ENCODE measurements around the gene STK16.
A peak's percentile ranks its signal among the peaks of the same experiment; 100 is the strongest.

STK16 gene

GRCh38 chr2:219274361-219274921, 29.2 kb downstream of the STK16 start:
- in situ Hi-C loops (cut with MboI; ENCODE audit: low sequenced_read_pairs) = no loop called here
- H3K9me3 ChIP-seq = no peaks in the 10 kb centered on the region
- H3K36me3 ChIP-seq (replicated peaks) = no peaks in the 10 kb centered on the region
- no peaks in the 10 kb centered on the region; the same call in 1 of the 2 replicates for H3K27me3 ChIP-seq (ENCODE audit: low read depth)
- no peak overlapping the region for H3K4me3 ChIP-seq
- H3K4me1 ChIP-seq = peaks cover 12% of the 10 kb centered on the region
- DNase-seq (ENCODE audit: low spot score in 2 of 2) = no peak

GRCh38 chr2:219277703-219278654, 32.7 kb downstream of the STK16 start:
- peaks cover 12% of the 10 kb centered on the region for H3K4me1 ChIP-seq

GRCh38 chr2:219278655-219279150, 33.4 kb downstream of the STK16 start:
- no peaks in the 10 kb centered on the region for H3K27me3 ChIP-seq (ENCODE audit: low read depth)
- peak overlapping the region; percentile 48 for H3K4me3 ChIP-seq
- in situ Hi-C loops (cut with MboI; ENCODE audit: low sequenced_read_pairs) = no loop called here
- DNase-seq (ENCODE audit: low spot score in 2 of 2) = no peak
- H3K4me1 ChIP-seq = peaks cover 12% of the 10 kb centered on the region
- peaks cover 3% of the 10 kb centered on the region; the same call in 1 of the 2 replicates for H3K36me3 ChIP-seq (replicated peaks)
- no peaks in the 10 kb centered on the region for H3K9me3 ChIP-seq

More at GRCh38 chr2:219277703-219278654, 32.7 kb downstream of the STK16 start:
- H3K9me3 ChIP-seq = no peaks in the 10 kb centered on the region
- peak; percentile 74 to 86 for DNase-seq (ENCODE audit: low spot score in 2 of 2)
- H3K36me3 ChIP-seq (replicated peaks) = peaks cover 3% of the 10 kb centered on the region; the same call in 1 of the 2 replicates
- no peaks in the 10 kb centered on the region; the same call in 1 of the 2 replicates for H3K27me3 ChIP-seq (ENCODE audit: low read depth)
- H3K4me3 ChIP-seq = peak overlapping the region; percentile 48; the same call in 1 of the 2 replicates
- in situ Hi-C loops (cut with MboI; ENCODE audit: low sequenced_read_pairs) = no loop called here

GRCh38 chr2:219279151-219279915, 34.1 kb downstream of the STK16 start, which contains the start of gene DNAJB2:
Gene DNAJB2 (plus strand): TSS chr2:219279366. CDS start chr2:219279834, 468 bp downstream.
- H3K36me3 ChIP-seq (replicated peaks) = peaks cover 4% of the 10 kb centered on the region; the same call in 1 of the 2 replicates
- H3K27me3 ChIP-seq (ENCODE audit: low read depth) = no peaks in the 10 kb centered on the region
- DNase-seq (ENCODE audit: low spot score in 2 of 2) = peak; percentile 95 to 99
- in situ Hi-C loops (cut with MboI; ENCODE audit: low sequenced_read_pairs) = no loop called here
- H3K4me3 ChIP-seq = peak within 1 kb of the TSS; percentile 48
- H3K9me3 ChIP-seq = no peaks in the 10 kb centered on the region
- peaks cover 12% of the 10 kb centered on the region for H3K4me1 ChIP-seq

GRCh38 chr2:219279916-219280516, 34.7 kb downstream of the STK16 start:
- Histone ChIP-seq H3K4me3 (peak overlapping the region; percentile 48), H3K36me3 (replicated peaks) (peaks cover 11% of the 10 kb centered on the region), H3K27me3 (ENCODE audit: low read depth) (no peaks in the 10 kb centered on the region), H3K9me3 (no peaks in the 10 kb centered on the region), H3K4me1 (peaks cover 12% of the 10 kb centered on the region)
- DNase-seq (ENCODE audit: low spot score in 2 of 2) = no peak
- in situ Hi-C loops (cut with MboI; ENCODE audit: low sequenced_read_pairs) = no loop called here

GRCh38 chr2:219280651-219281050, 35.4 kb downstream of the STK16 start:
- Histone ChIP-seq H3K4me1 (peaks cover 12% of the 10 kb centered on the region), H3K4me3 (no peak overlapping the region), H3K9me3 (no peaks in the 10 kb centered on the region), H3K27me3 (ENCODE audit: low read depth) (no peaks in the 10 kb centered on the region), H3K36me3 (replicated peaks) (peaks cover 13% of the 10 kb centered on the region)
- DNase-seq (ENCODE audit: low spot score in 2 of 2) = no peak
- in situ Hi-C loops (cut with MboI; ENCODE audit: low sequenced_read_pairs) = no loop called here

GRCh38 chr2:219281588-219281987, 36.3 kb downstream of the STK16 start:
- no peaks in the 10 kb centered on the region for H3K27me3 ChIP-seq (ENCODE audit: low read depth)
- H3K36me3 ChIP-seq (replicated peaks) = peaks cover 13% of the 10 kb centered on the region
- no peaks in the 10 kb centered on the region for H3K9me3 ChIP-seq
- H3K4me1 ChIP-seq = peaks cover 12% of the 10 kb centered on the region
- in situ Hi-C loops (cut with MboI; ENCODE audit: low sequenced_read_pairs) = no loop called here
- no peak for DNase-seq (ENCODE audit: low spot score in 2 of 2)
- no peak overlapping the region for H3K4me3 ChIP-seq

GRCh38 chr2:219282375-219282774, 37.1 kb downstream of the STK16 start:
- no peak overlapping the region for H3K4me3 ChIP-seq
- H3K36me3 ChIP-seq (replicated peaks) = peaks cover 13% of the 10 kb centered on the region
- in situ Hi-C loops (cut with MboI; ENCODE audit: low sequenced_read_pairs) = no loop called here
- no peaks in the 10 kb centered on the region for H3K27me3 ChIP-seq (ENCODE audit: low read depth)
- H3K9me3 ChIP-seq = no peaks in the 10 kb centered on the region
- peaks cover 12% of the 10 kb centered on the region for H3K4me1 ChIP-seq
- DNase-seq (ENCODE audit: low spot score in 2 of 2) = no peak

- Histone ChIP-seq H3K9me3 (no peaks in the 10 kb centered on the region), H3K4me3 (no peak overlapping the region), H3K27me3 (ENCODE audit: low read depth) (no peaks in the 10 kb centered on the region), H3K4me1 (peaks cover 8% of the 10 kb centered on the region), H3K36me3 (replicated peaks) (peaks cover 13% of the 10 kb centered on the region)
- in situ Hi-C loops (cut with MboI; ENCODE audit: low sequenced_read_pairs) = no loop called here
- DNase-seq (ENCODE audit: low spot score in 2 of 2) = no peak
Observed at GRCh38 chr2:219282943-219283581, 37.8 kb downstream of the STK16 start.

- in situ Hi-C loops (cut with MboI; ENCODE audit: low sequenced_read_pairs) = no loop called here
- H3K4me3 ChIP-seq = no peak overlapping the region
- H3K36me3 ChIP-seq (replicated peaks) = peaks cover 13% of the 10 kb centered on the region
- no peak for DNase-seq (ENCODE audit: low spot score in 2 of 2)
- H3K9me3 ChIP-seq = no peaks in the 10 kb centered on the region
- no peaks in the 10 kb centered on the region for H3K27me3 ChIP-seq (ENCODE audit: low read depth)
- H3K4me1 ChIP-seq = no peaks in the 10 kb centered on the region
Observed at GRCh38 chr2:219284501-219285372, 39.5 kb downstream of the STK16 start.

GRCh38 chr2:219285373-219285735, 40.1 kb downstream of the STK16 start:
- Histone ChIP-seq H3K27me3 (ENCODE audit: low read depth) (no peaks in the 10 kb centered on the region), H3K4me1 (no peaks in the 10 kb centered on the region), H3K36me3 (replicated peaks) (peaks cover 13% of the 10 kb centered on the region), H3K4me3 (no peak overlapping the region), H3K9me3 (no peaks in the 10 kb centered on the region)
- DNase-seq (ENCODE audit: low spot score in 2 of 2) = no peak
- in situ Hi-C loops (cut with MboI; ENCODE audit: low sequenced_read_pairs) = no loop called here

- peak in 1 of 2 experiments; percentile 41 for DNase-seq (ENCODE audit: low spot score in 2 of 2)
- in situ Hi-C loops (cut with MboI; ENCODE audit: low sequenced_read_pairs) = no loop called here
- peaks cover 13% of the 10 kb centered on the region for H3K36me3 ChIP-seq (replicated peaks)
Observed at GRCh38 chr2:219285894-219286425, 40.7 kb downstream of the STK16 start.

More at GRCh38 chr2:219285894-219286425, 40.7 kb downstream of the STK16 start:
- Histone ChIP-seq H3K27me3 (ENCODE audit: low read depth) (no peaks in the 10 kb centered on the region), H3K4me1 (no peaks in the 10 kb centered on the region), H3K9me3 (no peaks in the 10 kb centered on the region), H3K4me3 (no peak overlapping the region)

Data from HAP-1 (cell line).